Immature natural killer cell (primary cell): ENCODE measurements around the gene AIPL1. TPM values are rescaled to one million over a fixed set of nuclear protein-coding genes. Genes with fewer than 3 reads are reported as not detected.

Source experiments
- DNase-seq, 3 donors: peaks; one replicate each; pipeline ENCODE4 v3.0.0; 2022; ENCODE audit warnings: mixed read lengths in 1 of 3
- H3K27ac Mint-ChIP-seq, 6 donors: one replicate each; pipeline ENCODE4 v1.8.0; 2020; ENCODE audit warnings: mixed read lengths in 6 of 6, mild to moderate bottlenecking in 5 of 6, inconsistent platforms in 4 of 6, moderate library complexity in 3 of 6
- H3K27me3 Mint-ChIP-seq, 3 donors: one replicate each; pipeline ENCODE4 v1.8.0; 2020 to 2021; ENCODE audit warnings: low read depth in 3 of 3, mild to moderate bottlenecking in 3 of 3, mixed read lengths in 3 of 3, moderate library complexity in 3 of 3, inconsistent platforms in 1 of 3
- H3K36me3 Mint-ChIP-seq, 3 donors: one replicate each; pipeline ENCODE4 v1.8.0; 2020; ENCODE audit warnings: mixed read lengths in 3 of 3, inconsistent platforms in 2 of 3, mild to moderate bottlenecking in 2 of 3
- H3K4me1 Mint-ChIP-seq, 2 donors: one replicate each; pipeline ENCODE4 v1.8.0; 2020; ENCODE audit warnings: inconsistent platforms in 2 of 2, mild to moderate bottlenecking in 2 of 2, mixed read lengths in 2 of 2, moderate library complexity in 1 of 2
- H3K4me3 Mint-ChIP-seq, 5 donors: one replicate each; pipeline ENCODE4 v1.8.0; 2020; ENCODE audit warnings: mild to moderate bottlenecking in 5 of 5, mixed read lengths in 5 of 5, inconsistent platforms in 3 of 5, moderate library complexity in 3 of 5
- H3K9me3 Mint-ChIP-seq, 6 donors: one replicate each; pipeline ENCODE4 v1.8.0; 2020; ENCODE audit warnings: mild to moderate bottlenecking in 6 of 6, mixed read lengths in 6 of 6, inconsistent platforms in 4 of 6, moderate library complexity in 3 of 6
- polyA plus RNA-seq, 3 donors: library from polyadenylated mRNA; unstranded; fragments of 300-500 nt; fragmentation: Illumina TruSeq; gene quantifications; one replicate each; pipeline ENCODE4 v1.2.3, GENCODE V29; 2021

Gene AIPL1
- polyA plus RNA-seq, 3 donors from 2014 or later: not detected

DNA sequence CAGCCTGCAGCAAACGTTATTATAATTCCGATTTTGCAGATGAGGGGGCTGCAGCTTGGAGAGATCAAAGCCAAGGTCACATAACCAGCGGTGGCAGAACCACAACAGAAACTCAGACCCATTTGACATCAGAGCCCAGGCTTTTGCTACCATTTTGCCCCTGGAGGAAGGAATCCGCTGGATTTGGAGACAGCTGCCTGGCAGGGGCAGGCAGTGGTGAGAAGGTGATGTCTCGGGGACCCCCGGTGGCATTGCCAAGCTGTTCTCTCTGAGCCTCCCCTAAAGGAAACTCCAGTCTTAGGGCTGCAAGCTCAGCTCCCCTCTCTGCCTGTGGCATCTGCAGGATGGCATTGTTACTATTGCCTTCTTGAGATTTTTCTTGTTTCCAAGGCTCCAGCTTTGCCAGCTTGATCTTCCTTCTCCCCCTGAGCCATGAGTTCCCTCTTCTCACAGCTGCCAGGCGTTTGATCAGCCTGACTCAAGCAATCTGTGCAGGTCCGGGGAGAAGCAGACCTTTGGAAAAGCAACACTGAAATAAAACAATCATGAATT lies 40.8 kb downstream of the AIPL1 start:
- H3K9me3 Mint-ChIP-seq: no peaks in the 10 kb centered on the region
- no peaks in the 10 kb centered on the region for H3K4me1 Mint-ChIP-seq
- H3K36me3 Mint-ChIP-seq: no peaks in the 10 kb centered on the region
- no peak for DNase-seq
- H3K27me3 Mint-ChIP-seq: peaks cover 5 to 17% (median 6%) of the 10 kb centered on the region in 3 donors
- no peak overlapping the region for H3K27ac Mint-ChIP-seq
- H3K4me3 Mint-ChIP-seq: no peak overlapping the region

DNA sequence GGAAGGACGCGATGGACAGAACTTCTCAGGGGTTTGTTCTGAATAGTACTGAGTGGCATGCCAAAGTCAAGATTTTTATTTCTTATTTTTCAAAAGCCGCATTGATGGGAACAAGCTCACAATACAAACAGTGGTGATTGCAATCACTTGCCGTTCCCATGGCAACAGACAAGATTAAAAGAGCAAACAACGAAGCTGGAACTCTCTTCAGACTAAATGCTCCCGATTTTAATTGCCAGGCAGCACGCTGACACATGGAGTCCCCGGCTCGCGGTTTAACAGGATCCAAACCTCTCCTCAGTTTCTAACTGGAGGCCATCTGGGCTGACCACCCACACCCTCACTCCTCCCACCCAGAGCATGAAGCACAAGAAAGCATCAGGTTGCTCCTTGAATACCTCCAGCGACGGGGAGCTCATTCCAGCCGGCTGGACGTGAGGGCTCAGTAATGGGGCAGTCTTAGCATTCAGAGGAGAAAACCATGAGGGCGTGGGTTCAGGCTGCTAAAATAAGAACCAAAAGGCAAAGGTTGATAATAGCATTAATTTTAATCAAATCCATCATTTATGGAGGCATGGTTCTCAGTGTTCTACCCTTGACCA lies 41.5 kb downstream of the AIPL1 start:
- Mint-ChIP-seq H3K36me3 (no peaks in the 10 kb centered on the region), H3K4me1 (no peaks in the 10 kb centered on the region), H3K4me3 (no peak overlapping the region), H3K27me3 (peaks cover 5 to 17% (median 6%) of the 10 kb centered on the region in 3 donors), H3K9me3 (no peaks in the 10 kb centered on the region), H3K27ac (no peak overlapping the region)
- DNase-seq: no peak

DNA sequence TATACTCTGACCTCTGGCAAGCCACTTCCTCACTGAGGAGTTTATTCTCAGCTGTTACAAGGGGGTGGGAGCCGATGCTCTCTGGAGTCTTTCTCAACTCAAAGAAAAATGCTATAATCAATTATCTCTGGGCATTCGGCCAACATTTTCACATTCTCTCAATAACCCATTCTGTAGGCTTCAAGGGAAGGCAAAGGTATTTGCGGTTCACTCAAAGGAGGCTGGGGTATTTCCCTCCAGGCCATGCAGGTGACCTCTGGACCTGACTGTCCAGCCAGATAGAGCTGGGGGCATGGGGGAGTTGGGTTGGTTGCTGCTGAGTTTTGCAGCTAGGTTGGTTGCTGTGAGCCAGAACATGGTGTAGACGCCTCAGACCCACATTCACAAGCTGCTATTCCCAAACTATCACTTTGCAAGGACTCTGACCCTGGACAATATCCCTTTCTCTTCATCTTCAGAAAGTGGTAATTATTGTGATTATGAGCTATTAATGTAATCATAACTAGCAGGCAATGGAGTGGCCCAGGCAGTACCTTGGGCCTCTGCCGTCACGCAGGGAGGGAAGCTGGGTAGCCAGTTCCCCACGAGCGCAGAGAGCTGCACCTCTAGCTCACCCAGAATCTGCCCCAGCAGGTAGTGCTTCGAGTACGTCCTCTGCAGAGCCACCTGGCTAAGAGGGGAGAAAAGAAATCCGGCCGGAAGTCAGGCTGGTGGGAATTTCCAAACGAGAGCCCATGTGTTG lies 42.1 kb downstream of the AIPL1 start:
- H3K27ac Mint-ChIP-seq: no peak overlapping the region
- H3K9me3 Mint-ChIP-seq: no peaks in the 10 kb centered on the region
- no peaks in the 10 kb centered on the region for H3K36me3 Mint-ChIP-seq

DNA sequence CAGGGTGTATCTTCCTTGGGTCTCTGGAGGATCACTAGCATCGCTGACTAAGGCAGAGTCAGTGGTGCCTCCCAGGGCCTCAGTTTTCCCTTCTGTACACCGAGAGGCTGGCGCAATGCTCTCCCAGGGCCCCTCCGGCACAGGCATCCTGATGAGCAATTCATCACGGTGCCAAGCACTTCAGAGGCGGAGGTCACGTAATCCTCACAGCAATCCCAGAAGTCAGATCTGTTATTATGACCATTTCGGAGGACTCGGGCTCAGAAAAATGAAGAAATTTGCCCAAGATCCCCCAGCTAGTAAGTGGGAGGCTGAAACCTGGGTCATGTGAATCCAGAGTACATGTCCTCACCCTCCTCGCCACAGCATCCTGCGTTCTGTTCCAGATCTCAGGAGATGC lies 46.5 kb downstream of the AIPL1 start:
- H3K4me3 Mint-ChIP-seq: no peak overlapping the region
- H3K4me1 Mint-ChIP-seq: no peaks in the 10 kb centered on the region
- H3K27ac Mint-ChIP-seq: no peak overlapping the region
- no peaks in the 10 kb centered on the region for H3K36me3 Mint-ChIP-seq
- DNase-seq: no peak
- no peaks in the 10 kb centered on the region for H3K9me3 Mint-ChIP-seq
- peaks cover 0 to 11% (median 6%) of the 10 kb centered on the region in 3 donors for H3K27me3 Mint-ChIP-seq

More for the DNA sequence above, 42.1 kb downstream of the AIPL1 start:
- Mint-ChIP-seq H3K4me3 (no peak overlapping the region), H3K4me1 (no peaks in the 10 kb centered on the region), H3K27me3 (peaks cover 5 to 17% (median 6%) of the 10 kb centered on the region in 3 donors)
- DNase-seq: no peak

DNA sequence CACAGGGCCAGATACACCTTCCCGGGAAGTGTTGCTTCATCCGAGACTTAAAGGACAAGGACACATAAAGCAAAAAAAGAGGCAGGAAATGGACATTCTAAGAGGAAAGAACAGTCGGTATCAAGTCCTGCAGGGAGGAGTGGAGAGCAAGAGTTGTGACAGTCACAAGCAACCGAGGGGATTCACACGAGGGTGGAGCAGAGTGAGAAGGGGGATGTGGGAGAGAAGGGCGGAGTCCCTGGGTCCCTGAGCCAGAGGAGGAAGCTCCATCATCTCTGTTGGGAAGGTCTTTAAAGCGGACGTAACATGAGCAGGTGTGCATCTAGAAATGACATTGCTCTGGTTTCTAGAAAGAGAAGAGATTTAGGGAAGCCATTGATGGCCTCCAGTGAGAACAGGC lies 47.1 kb downstream of the AIPL1 start:
- peaks cover 0 to 10% (median 6%) of the 10 kb centered on the region in 3 donors for H3K27me3 Mint-ChIP-seq
- no peaks in the 10 kb centered on the region for H3K4me1 Mint-ChIP-seq
- DNase-seq: no peak
- H3K27ac Mint-ChIP-seq: no peak overlapping the region
- H3K4me3 Mint-ChIP-seq: no peak overlapping the region
- no peaks in the 10 kb centered on the region for H3K9me3 Mint-ChIP-seq
- no peaks in the 10 kb centered on the region for H3K36me3 Mint-ChIP-seq

DNA sequence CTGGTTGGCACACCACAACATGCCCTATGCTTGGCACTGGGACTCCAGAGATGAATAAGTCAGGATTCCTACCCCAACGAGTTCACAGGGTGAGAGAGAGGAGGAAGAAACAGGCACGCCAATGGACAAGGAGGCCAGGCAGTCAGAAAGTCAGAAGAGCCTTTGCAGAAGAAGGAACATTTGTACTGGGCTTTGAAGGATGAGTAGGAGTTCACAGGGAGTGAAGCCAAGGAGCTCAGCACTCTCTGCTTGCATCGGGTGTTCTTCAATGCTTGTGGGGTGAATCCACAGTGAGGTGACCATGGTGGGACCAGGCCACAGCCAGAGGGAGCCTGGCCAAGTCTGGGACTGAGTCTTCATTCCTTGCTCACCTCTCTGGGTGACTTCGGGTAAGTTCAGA lies 47.5 kb downstream of the AIPL1 start:
- Mint-ChIP-seq H3K27me3 (peaks cover 0 to 6% (median 6%) of the 10 kb centered on the region in 3 donors), H3K9me3 (no peaks in the 10 kb centered on the region), H3K36me3 (no peaks in the 10 kb centered on the region), H3K27ac (no peak overlapping the region), H3K4me3 (no peak overlapping the region), H3K4me1 (no peaks in the 10 kb centered on the region)
- DNase-seq: no peak

DNA sequence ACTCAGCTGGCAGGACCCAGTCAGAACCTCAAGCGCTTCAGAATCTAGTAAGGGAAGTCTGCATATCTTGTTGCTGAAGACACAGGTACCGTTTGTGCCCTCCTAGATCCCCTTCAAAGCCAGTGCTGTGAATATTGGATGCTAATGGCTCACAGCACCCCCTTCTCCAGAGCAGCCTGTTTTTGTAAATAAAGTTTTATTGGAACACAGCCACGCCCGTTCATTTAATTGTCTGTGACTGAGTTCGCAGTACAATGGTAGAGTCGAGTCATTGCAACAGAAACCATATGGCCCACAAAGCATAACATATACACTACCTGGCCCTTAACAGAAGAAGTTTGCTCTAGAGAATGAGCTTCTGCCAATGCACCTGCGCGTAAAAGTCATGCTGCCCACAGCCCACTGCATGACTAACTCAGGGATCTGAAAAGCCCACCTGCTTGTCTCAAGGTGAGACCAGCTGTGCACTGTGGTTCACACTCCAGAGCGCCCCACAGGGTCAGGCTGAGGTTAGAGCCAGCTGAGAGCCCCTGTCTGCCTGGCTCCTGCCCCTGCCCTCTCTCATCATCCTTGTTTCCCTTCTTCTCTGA lies 48.8 kb downstream of the AIPL1 start:
- H3K27me3 Mint-ChIP-seq: peaks cover 0 to 6% (median 2%) of the 10 kb centered on the region in 3 donors
- H3K27ac Mint-ChIP-seq: no peak overlapping the region
- H3K4me3 Mint-ChIP-seq: no peak overlapping the region

DNA sequence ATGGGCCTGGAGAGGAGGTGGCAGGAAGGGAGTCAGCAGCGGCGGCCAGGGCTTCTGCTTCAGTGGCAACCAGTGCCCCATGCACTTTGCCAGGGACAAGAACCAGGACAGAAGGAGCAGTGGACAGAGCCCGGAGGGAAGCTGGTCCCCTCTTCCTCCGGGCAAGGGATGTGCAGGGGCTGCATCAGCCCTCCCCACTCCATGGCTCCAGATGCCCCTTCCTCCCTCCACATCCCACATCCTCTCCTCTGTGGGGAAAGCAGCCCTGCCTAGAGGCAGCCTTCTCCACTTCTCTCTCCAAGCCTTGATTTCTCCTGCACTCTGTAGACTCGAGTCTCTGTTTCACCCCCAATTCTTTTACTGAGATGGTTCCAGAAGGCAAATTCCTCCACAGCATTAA lies 50.4 kb downstream of the AIPL1 start:
- Mint-ChIP-seq H3K4me3 (no peak overlapping the region), H3K27me3 (peaks cover 0 to 2% (median 1%) of the 10 kb centered on the region in 3 donors), H3K4me1 (no peaks in the 10 kb centered on the region), H3K36me3 (no peaks in the 10 kb centered on the region), H3K9me3 (peaks cover 0 to 2% (median 0%) of the 10 kb centered on the region in 6 donors), H3K27ac (no peak overlapping the region)
- DNase-seq: no peak

More for the DNA sequence above, 48.8 kb downstream of the AIPL1 start:
- H3K36me3 Mint-ChIP-seq: no peaks in the 10 kb centered on the region
- no peaks in the 10 kb centered on the region for H3K4me1 Mint-ChIP-seq
- no peak for DNase-seq
- H3K9me3 Mint-ChIP-seq: no peaks in the 10 kb centered on the region

DNA sequence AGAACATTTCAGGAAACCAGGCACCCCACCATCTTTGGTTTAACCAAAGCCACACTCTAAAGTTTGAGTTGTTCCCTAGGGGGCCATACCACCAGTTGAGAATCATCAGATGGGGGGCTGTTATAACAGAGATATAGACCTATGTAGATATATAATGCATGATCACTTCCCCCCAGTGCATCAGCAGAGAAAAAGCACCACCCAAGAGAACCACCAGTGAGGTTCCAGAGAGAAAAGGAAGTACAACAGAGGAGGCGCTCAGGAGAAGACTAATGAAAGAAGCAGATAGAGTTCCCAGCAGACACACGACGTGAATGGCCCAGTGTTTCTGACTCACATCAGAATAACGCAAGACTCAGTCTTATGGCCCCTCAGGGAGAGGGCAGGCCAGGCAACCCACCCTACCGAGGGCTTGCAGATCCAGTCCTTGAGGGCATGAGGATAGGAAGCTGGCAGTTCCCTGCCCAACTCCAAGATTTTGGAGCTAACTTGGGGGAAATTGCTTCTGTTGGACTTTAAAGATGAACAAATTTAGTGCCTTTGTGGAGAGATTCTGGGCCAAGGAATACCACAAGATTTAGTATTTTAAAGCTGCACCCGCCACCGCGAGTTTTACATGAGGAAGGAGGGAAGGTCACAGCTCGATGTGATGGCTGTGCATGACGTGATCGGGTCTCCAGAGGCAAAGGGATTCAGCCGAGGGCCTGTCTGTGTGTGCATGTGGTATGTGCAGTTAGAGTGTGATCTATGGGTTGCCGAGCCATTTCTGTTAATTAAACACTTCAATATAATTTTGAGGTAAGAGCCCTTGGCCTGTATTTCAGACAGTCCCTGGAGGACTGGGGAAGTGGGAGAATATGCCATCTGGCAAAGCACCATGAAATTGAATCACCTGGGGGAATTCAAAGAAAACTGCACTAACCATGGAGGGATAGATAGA lies 53.1 kb downstream of the AIPL1 start:
- H3K27me3 Mint-ChIP-seq: peaks cover 1 to 3% (median 2%) of the 10 kb centered on the region in 3 donors
- peaks cover 0 to 2% (median 0%) of the 10 kb centered on the region in 6 donors for H3K9me3 Mint-ChIP-seq
- H3K36me3 Mint-ChIP-seq: no peaks in the 10 kb centered on the region
- no peak for DNase-seq
- H3K4me3 Mint-ChIP-seq: no peak overlapping the region
- H3K27ac Mint-ChIP-seq: no peak overlapping the region
- H3K4me1 Mint-ChIP-seq: no peaks in the 10 kb centered on the region

DNA sequence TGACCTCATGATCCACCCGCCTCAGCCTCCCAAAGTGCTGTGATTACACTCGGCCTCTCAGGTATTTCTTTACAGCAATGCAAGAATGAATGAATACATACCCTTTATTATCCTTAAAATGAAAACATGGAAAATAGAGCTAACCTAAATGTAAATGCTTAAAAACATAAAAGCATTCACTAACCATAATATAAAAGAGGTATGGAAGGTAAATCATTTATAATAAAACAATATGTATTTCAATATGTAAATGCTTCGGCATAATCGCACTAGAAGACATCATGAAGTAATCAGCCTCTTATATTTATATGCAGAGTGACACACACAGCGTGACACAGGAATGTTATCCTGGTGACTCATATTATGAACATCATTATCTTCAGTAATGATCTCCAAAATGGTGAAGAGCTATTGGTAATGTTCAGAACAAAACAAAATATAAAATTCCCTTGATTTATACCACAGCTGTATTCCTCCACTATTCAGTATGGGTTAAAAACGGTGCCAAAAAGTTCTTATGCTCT lies 53.9 kb downstream of the AIPL1 start:
- Mint-ChIP-seq H3K27ac (no peak overlapping the region), H3K36me3 (no peaks in the 10 kb centered on the region), H3K4me1 (no peaks in the 10 kb centered on the region), H3K4me3 (no peak overlapping the region), H3K9me3 (peaks cover 0 to 2% (median 0%) of the 10 kb centered on the region in 6 donors), H3K27me3 (peaks cover 0 to 3% (median 2%) of the 10 kb centered on the region in 3 donors)
- DNase-seq: no peak

DNA sequence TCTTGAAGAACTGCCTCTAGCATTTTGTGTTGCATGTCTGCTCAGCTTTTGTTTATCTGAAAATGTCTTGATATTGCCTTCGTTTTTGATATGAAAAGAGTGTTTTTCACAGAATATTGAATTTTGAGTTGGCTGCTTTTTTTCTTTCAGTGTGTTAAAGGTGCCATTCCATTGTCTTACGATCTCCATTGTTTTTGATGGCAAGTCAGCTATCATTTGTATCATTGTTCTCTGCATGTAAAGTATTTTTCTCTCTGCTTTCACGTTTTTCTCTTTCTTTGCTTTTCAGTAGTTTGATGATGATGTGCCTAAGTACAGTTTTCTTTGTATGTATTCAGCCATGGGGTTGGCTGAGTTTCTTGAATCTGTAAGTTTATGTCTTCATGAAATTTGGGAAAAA lies 57.0 kb downstream of the AIPL1 start:
- Mint-ChIP-seq H3K4me3 (no peak overlapping the region), H3K27me3 (peaks cover 0 to 7% (median 0%) of the 10 kb centered on the region in 3 donors), H3K9me3 (peaks cover 0 to 2% (median 0%) of the 10 kb centered on the region in 6 donors), H3K36me3 (no peaks in the 10 kb centered on the region), H3K4me1 (no peaks in the 10 kb centered on the region), H3K27ac (no peak overlapping the region)
- no peak for DNase-seq

DNA sequence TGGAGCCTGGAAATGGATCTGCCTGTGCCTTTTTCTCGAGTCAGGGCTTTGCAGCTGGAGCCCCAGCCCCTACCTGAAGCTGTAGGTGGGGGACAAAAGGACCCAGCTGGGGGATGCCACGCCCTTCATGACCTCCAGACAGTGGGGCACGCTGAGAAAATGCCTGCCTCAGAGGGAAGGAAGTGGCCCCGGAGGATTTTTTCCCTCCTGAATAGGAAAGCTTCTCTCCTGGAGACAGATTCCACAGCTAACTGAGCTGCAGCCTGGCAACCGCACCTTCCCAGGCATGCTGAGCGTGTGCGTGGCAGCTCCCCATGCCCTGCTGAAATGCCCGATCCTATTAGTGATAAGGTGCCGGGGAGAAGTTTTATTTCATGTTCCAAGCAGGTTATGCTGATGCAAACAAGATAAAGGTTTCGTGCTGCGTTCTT lies 58.0 kb downstream of the AIPL1 start:
- H3K4me1 Mint-ChIP-seq: no peaks in the 10 kb centered on the region
- H3K4me3 Mint-ChIP-seq: no peak overlapping the region
- no peak overlapping the region for H3K27ac Mint-ChIP-seq
- peaks cover 1 to 9% (median 3%) of the 10 kb centered on the region in 3 donors for H3K27me3 Mint-ChIP-seq
- no peaks in the 10 kb centered on the region for H3K36me3 Mint-ChIP-seq
- peaks cover 0 to 2% (median 0%) of the 10 kb centered on the region in 6 donors for H3K9me3 Mint-ChIP-seq
- no peak for DNase-seq

DNA sequence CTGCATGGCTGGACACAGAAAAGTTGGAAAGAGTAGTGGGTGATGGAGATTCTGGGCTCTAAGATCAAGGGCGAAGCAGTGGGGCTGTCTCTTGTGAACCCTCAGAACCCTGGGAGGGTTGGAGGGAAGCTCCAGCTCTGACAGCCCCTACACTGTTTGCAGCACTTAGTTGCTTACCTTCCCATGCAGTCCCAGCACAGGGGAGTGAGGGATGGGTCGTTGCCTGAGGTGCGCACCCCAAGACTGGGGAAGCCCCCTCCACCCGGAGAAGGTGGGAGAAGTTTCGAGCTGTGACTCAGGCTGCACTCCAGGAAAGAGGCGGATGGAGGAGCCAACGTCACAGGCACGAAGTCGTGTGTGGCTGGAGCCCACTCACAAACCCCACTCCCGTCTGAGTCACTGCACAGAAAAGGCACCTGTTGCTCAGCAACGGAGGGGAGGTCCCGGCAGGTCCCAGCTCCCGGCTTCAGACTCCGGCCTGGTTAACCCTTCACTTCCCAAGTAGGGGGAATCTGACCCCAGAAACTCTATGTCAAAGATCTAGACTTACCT lies 60.1 kb downstream of the AIPL1 start:
- Mint-ChIP-seq H3K4me1 (no peaks in the 10 kb centered on the region), H3K27me3 (peaks cover 4 to 9% (median 5%) of the 10 kb centered on the region in 3 donors), H3K4me3 (no peak overlapping the region), H3K9me3 (peaks cover 0 to under 1% (median 0%) of the 10 kb centered on the region in 6 donors), H3K27ac (no peak overlapping the region), H3K36me3 (no peaks in the 10 kb centered on the region)
- DNase-seq: no peak
